IMR-90 (cell line): ENCODE data around the gene LRRC4C. TPM values are rescaled to one million over a fixed set of nuclear protein-coding genes. Genes with fewer than 3 reads are reported as not detected.

ENCODE experiments used
- ATAC-seq: fragments of 200-7000 bp; cut with Tn5 transposase; 2 replicates; pipeline ENCODE4 v1.9.1; 2020; ENCODE audit warnings: low read depth, mild to moderate bottlenecking, moderate library complexity
- BruUV-seq: library from RNA; stranded (reverse); fragments of 400-500 nt; replicated peaks from 2 replicates; lab custom pipeline; 2021; lab: Mats Ljungman, UMichigan
- CTCF ChIA-PET: fragments of 300-600 bp; formaldehyde crosslinking; extraction: SDS; loops from one replicate; lab custom pipeline; 2021; ENCODE audit warnings: antibody characterized with exemption; lab: Yijun Ruan, JAX
- POLR2A ChIA-PET: fragments of 300-600 bp; sonication (Branson Sonifier 250); formaldehyde crosslinking; loops from one replicate; lab custom pipeline; 2022; ENCODE audit warnings: antibody characterized with exemption; ENCODE audit not compliant: unreplicated experiment; lab: Charles Lee
- DNase-seq: peaks from one replicate; pipeline ENCODE4 v3.0.0; 2013
- H2AFZ ChIP-seq: replicated peaks from 2 replicates; pipeline ENCODE3; 2013; ENCODE audit warnings: low read length, mild to moderate bottlenecking; ENCODE audit not compliant: poor library complexity
- H2AK5ac ChIP-seq: 2 replicates; pipeline ENCODE4 v1.6.1; 2013; ENCODE audit warnings: low read depth, low read length, inconsistent platforms
- H2AK9ac ChIP-seq: replicated peaks from 2 replicates; pipeline ENCODE3; 2013; ENCODE audit warnings: mild to moderate bottlenecking, low read depth, low read length, moderate library complexity; ENCODE audit not compliant: poor library complexity
- H2BK120ac ChIP-seq: 2 replicates; pipeline ENCODE4 v1.6.1; 2013; ENCODE audit warnings: low read depth, low read length, inconsistent platforms
- H2BK15ac ChIP-seq: 3 replicates; pipeline ENCODE4 v1.6.1; 2013; ENCODE audit warnings: low read depth, low read length, inconsistent platforms
- H2BK20ac ChIP-seq: 2 replicates; pipeline ENCODE4 v1.6.1; 2013; ENCODE audit warnings: low read depth, mild to moderate bottlenecking, inconsistent platforms, low read length, moderate library complexity
- H2BK5ac ChIP-seq: 2 replicates; pipeline ENCODE4 v1.6.1; 2013; ENCODE audit warnings: mild to moderate bottlenecking, low read depth, low read length, inconsistent platforms; ENCODE audit not compliant: poor library complexity, severe bottlenecking
- H3K14ac ChIP-seq: replicated peaks from 2 replicates; pipeline ENCODE4 v1.6.1; 2013; ENCODE audit warnings: low read depth, low read length, inconsistent platforms
- H3K18ac ChIP-seq: 2 replicates; pipeline ENCODE4 v1.6.1; 2013; ENCODE audit warnings: low read depth, low read length, control low read depth
- H3K23ac ChIP-seq: 2 replicates; pipeline ENCODE4 v1.6.1; 2013; ENCODE audit warnings: low read depth, low read length, inconsistent platforms
- H3K27ac ChIP-seq: 2 replicates; pipeline ENCODE4 v1.5.1; 2013; ENCODE audit warnings: mild to moderate bottlenecking, control low read depth, low read length; ENCODE audit not compliant: insufficient read depth
- H3K27me3 ChIP-seq: 2 replicates; pipeline ENCODE4 v1.6.1; 2013; ENCODE audit warnings: low read length; ENCODE audit not compliant: control insufficient read depth, insufficient read depth
- H3K36me3 ChIP-seq: 2 replicates; pipeline ENCODE4 v1.6.1; 2013; ENCODE audit warnings: low read length, mixed read lengths; ENCODE audit not compliant: control insufficient read depth, insufficient read depth
- H3K4ac ChIP-seq: 2 replicates; pipeline ENCODE4 v1.6.1; 2013; ENCODE audit warnings: low read depth, low read length, inconsistent platforms
- H3K4me1 ChIP-seq: 2 replicates; pipeline ENCODE4 v1.6.1; 2013; ENCODE audit warnings: low read length, mixed read lengths; ENCODE audit not compliant: control insufficient read depth, insufficient read depth
- H3K4me2 ChIP-seq: 2 replicates; pipeline ENCODE4 v1.6.1; 2013; ENCODE audit warnings: low read depth, mild to moderate bottlenecking, control low read depth, low read length, moderate library complexity
- H3K4me3 ChIP-seq: 2 replicates; pipeline ENCODE4 v1.5.1; 2013; ENCODE audit warnings: low read depth, mild to moderate bottlenecking, control low read depth, low read length, moderate library complexity; ENCODE audit not compliant: insufficient read depth
- H3K56ac ChIP-seq: 2 replicates; pipeline ENCODE4 v1.6.1; 2013; ENCODE audit warnings: low read length, inconsistent platforms; ENCODE audit not compliant: insufficient read depth; ENCODE audit errors: extremely low read depth
- H3K79me1 ChIP-seq, 2 experiments: 2 replicates each; pipeline ENCODE4 v1.6.1; 2013; ENCODE audit warnings: low read length in 2 of 2, inconsistent platforms in 1 of 2, low read depth in 1 of 2
- H3K9ac ChIP-seq: 2 replicates; pipeline ENCODE4 v1.6.1; 2013; ENCODE audit warnings: low read depth, low read length, control low read depth
- H3K9me1 ChIP-seq: 2 replicates; pipeline ENCODE4 v1.6.1; 2013; ENCODE audit warnings: low read length, inconsistent platforms; ENCODE audit not compliant: insufficient read depth
- H3K9me3 ChIP-seq: 2 replicates; pipeline ENCODE4 v1.6.1; 2013; ENCODE audit warnings: low read length; ENCODE audit not compliant: control insufficient read depth, insufficient read depth
- H4K20me1 ChIP-seq: 2 replicates; pipeline ENCODE4 v1.6.1; 2013; ENCODE audit warnings: low read length, inconsistent platforms; ENCODE audit not compliant: insufficient read depth
- H4K5ac ChIP-seq: 2 replicates; pipeline ENCODE4 v1.6.1; 2013; ENCODE audit warnings: mild to moderate bottlenecking, low read depth, low read length, control low read depth
- H4K8ac ChIP-seq, 2 experiments: 2 replicates each; pipeline ENCODE4 v1.6.1; 2013; ENCODE audit warnings: low read depth in 2 of 2, low read length in 2 of 2, control low read depth in 1 of 2, inconsistent platforms in 1 of 2
- H4K91ac ChIP-seq: 2 replicates; pipeline ENCODE4 v1.6.1; 2013; ENCODE audit warnings: low read depth, low read length, inconsistent platforms; ENCODE audit not compliant: insufficient read depth
- BHLHE40 ChIP-seq: fragments of 150-350 bp; IDR thresholded peaks from 2 replicates; pipeline ENCODE4 v1.6.1; 2016; ENCODE audit warnings: mild to moderate bottlenecking, low read depth, low read length
- CEBPB ChIP-seq: IDR thresholded peaks from 2 replicates; pipeline ENCODE4 v1.6.1; 2012; ENCODE audit warnings: low read depth, low read length, improper control_type of control experiment
- FOS ChIP-seq: fragments of 150-350 bp; IDR thresholded peaks from 2 replicates; pipeline ENCODE4 v1.6.1; 2016; ENCODE audit warnings: low read depth, low read length
- RAD21 ChIP-seq: IDR thresholded peaks from 2 replicates; pipeline ENCODE4 v1.6.1; 2012; ENCODE audit warnings: low read length, improper control_type of control experiment
- RCOR1 ChIP-seq: IDR thresholded peaks from 2 replicates; pipeline ENCODE4 v1.6.1; 2012; ENCODE audit warnings: mild to moderate bottlenecking, low read length, improper control_type of control experiment; ENCODE audit not compliant: insufficient replicate concordance
- SMC3 ChIP-seq: fragments of 150-350 bp; IDR thresholded peaks from 2 replicates; pipeline ENCODE4 v1.6.1; 2016; ENCODE audit warnings: low read depth, mild to moderate bottlenecking, antibody characterized with exemption, low read length, moderate library complexity
- USF2 ChIP-seq: fragments of 150-350 bp; IDR thresholded peaks from 2 replicates; pipeline ENCODE4 v1.6.1; 2017; ENCODE audit warnings: mild to moderate bottlenecking, antibody characterized with exemption, low read length, low read depth
- WGBS, 2 experiments: methylation state at CpG; one replicate each; pipeline versions ENCODE4 v1.1.5 to v1.1.7; 2013; ENCODE audit warnings: missing lambda C conversion rate in 2 of 2; ENCODE audit not compliant: insufficient read length in 1 of 2; ENCODE audit errors: extremely low coverage in 2 of 2; 5-methylcytosine and 5-hydroxymethylcytosine counted together
- dilution Hi-C: fragments of 300-500 bp; cut with HindIII; formaldehyde crosslinking; loops from one replicate; pipeline ENCODE4 v1.14.3; 2018; ENCODE audit warnings: low sequenced_read_pairs; ENCODE audit not compliant: unreplicated experiment
- in situ Hi-C: fragments of 300-500 bp; cut with MboI; formaldehyde crosslinking; loops from 3 replicates; pipeline ENCODE4 v1.14.3; 2019; ENCODE audit warnings: low sequenced_read_pairs, inconsistent platforms, mixed read lengths
- intact Hi-C: fragments of 100-400 bp; cut with micrococcal nuclease; formaldehyde crosslinking; loops from 2 replicates; pipeline ENCODE4 v1.10.0; 2022
- polyA plus RNA-seq, 3 experiments: library from polyadenylated mRNA; depleted of rRNA; stranded (reverse); fragments of >200 nt; gene quantifications; 2 replicates each; pipeline ENCODE4 v1.2.3, GENCODE V29; 2012; ENCODE audit warnings: low replicate concordance in 1 of 3
- total RNA-seq: library from RNA; depleted of rRNA; stranded (reverse); fragments of >200 nt; gene quantifications from 2 replicates; pipeline ENCODE4 v1.2.3, GENCODE V29; 2012
- TF ChIP-seq, protein P1 (sequence below): fragments of 150-350 bp; IDR thresholded peaks from 2 replicates; pipeline ENCODE4 v1.6.1; 2016; ENCODE audit warnings: low read depth, mild to moderate bottlenecking, low read length, moderate library complexity, borderline replicate concordance

The LRRC4C gene
- total and polyA plus RNA-seq, 2 of the 4 experiments (the other 2 are of a cell fraction): under 0.01 to 0.03 TPM

- Histone ChIP-seq H2AFZ (no peak overlapping the region), H3K56ac (no peak overlapping the region), H3K36me3 (no peaks in the 10 kb centered on the region), H3K27me3 (no peaks in the 10 kb centered on the region), H3K18ac (no peak overlapping the region), H2BK15ac (no peak overlapping the region), H3K27ac (no peak overlapping the region), H3K14ac (no peak overlapping the region), H2BK120ac (no peak overlapping the region), H4K20me1 (no peaks in the 10 kb centered on the region), H3K9ac (no peak overlapping the region), H3K4me2 (no peak overlapping the region), H4K91ac (no peak overlapping the region), H3K9me3 (peaks cover 3% of the 10 kb centered on the region), H3K4me3 (no peak overlapping the region), H3K23ac (no peak overlapping the region), H4K5ac (no peak overlapping the region), H3K79me1 (no peaks in the 10 kb centered on the region), H2BK5ac (no peak overlapping the region), H3K4ac (no peak overlapping the region), H3K4me1 (no peaks in the 10 kb centered on the region), H2AK5ac (no peak overlapping the region), H2BK20ac (no peak overlapping the region), H2AK9ac (no peak overlapping the region), H4K8ac (no peak overlapping the region), H3K9me1 (no peaks in the 10 kb centered on the region)
- WGBS, 2 experiments: 25% methylated on average over 1 of the region's 2 CpGs; no CpG with 5 or more reads in 1 of the 2 experiments
- ATAC-seq: no peak
- in situ Hi-C loops (no loop called here), dilution Hi-C loops (no loop called here), intact Hi-C loops (no loop called here)
- ChIA-PET CTCF (no interaction called here), POLR2A (no interaction called here)
- BruUV-seq: no TSS peak
- TF ChIP-seq, protein P1, sequence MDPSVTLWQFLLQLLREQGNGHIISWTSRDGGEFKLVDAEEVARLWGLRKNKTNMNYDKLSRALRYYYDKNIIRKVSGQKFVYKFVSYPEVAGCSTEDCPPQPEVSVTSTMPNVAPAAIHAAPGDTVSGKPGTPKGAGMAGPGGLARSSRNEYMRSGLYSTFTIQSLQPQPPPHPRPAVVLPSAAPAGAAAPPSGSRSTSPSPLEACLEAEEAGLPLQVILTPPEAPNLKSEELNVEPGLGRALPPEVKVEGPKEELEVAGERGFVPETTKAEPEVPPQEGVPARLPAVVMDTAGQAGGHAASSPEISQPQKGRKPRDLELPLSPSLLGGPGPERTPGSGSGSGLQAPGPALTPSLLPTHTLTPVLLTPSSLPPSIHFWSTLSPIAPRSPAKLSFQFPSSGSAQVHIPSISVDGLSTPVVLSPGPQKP: no peak
- TF ChIP-seq CEBPB: no peak
- no peak for TF ChIP-seq FOS
- TF ChIP-seq RAD21: no peak
- no peak for TF ChIP-seq BHLHE40
- TF ChIP-seq RCOR1: no peak
- TF ChIP-seq SMC3: no peak
- no peak for TF ChIP-seq USF2
- no peak for DNase-seq
Observed at GRCh38 chr11:41382927-41383326, 76.5 kb downstream of the LRRC4C start.
